ENCODE results near the gene MAGED2.
"Not testable (repeated sequence)": the region's sequence is repeated elsewhere in the genome, so short reads cannot be mapped to it uniquely, and the experiment has no call there.

The MAGED2 gene

DNA sequence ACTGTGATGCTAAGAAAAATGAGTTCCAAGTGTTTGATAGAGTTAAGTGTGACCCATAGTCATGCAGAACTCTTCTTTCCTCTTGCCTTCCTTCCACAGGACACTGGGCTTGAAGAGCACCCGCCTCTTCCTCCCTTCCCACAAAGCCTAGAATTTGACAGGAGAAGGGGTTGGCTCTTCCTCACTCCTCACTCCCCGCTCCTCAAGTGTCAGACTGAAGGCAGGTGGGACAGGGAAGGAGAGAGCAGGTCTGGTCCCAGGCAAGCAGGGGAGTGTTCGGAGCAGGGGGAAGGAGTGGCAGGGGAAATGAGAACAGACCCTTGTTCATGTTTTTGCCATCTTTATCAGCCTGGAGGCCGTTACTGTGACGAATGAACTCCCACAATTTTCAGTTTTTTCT lies 10.7 kb downstream of the MAGED2 start:
- no peak for DNase-seq

- no peak for DNase-seq
Observed at GRCh38 chrX:54819201-54819600, 11.7 kb downstream of the MAGED2 start.

DNA sequence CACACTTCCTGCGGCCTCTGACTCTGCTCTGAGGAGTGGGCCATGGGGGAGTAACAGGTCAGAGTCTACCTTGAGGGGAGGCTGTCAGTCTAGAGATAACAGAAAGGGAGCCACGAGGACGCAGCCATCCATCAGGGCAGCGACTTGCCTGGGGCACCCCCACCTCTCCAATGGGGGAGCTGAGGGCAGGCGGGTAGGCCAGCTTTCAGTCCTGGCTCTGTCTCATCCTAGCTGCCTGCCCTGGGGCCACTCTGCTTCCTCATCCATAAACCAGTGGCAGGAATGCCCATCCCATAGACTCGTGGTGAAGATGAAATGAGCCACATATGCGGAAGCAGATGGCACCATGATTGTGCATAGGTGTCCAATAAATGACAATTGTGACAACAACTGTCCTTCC lies 13.2 kb downstream of the MAGED2 start:
- no peak for DNase-seq

GRCh38 chrX:54821310-54821709 lies 13.8 kb downstream of the MAGED2 start:
- DNase-seq: no peak

GRCh38 chrX:54824195-54824594 lies 16.6 kb downstream of the MAGED2 start:
- DNase-seq: no peak

DNA sequence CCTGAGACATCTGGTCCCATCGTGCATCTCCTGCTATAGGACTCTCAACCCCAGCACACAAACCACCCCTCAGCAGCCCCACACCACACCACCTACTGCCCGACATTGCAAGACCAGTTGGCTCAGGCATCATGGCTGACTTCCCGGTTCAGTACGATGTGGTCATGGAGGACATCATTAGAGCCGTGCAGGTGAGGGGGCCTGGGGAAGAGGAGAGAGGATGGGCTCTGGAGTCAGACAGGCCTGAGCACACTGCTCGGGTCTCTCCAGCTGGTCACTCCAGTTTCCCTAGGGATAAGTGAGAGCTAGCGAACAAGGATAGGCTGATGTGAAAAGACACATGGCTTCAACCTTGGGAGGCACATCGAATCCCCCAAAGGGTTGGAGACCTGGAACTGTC lies 17.2 kb downstream of the MAGED2 start:
- no peak for DNase-seq

GRCh38 chrX:54825716-54826438 lies 18.3 kb downstream of the MAGED2 start:
- no peak for DNase-seq

GRCh38 chrX:54826598-54826997 lies 19.1 kb downstream of the MAGED2 start:
- DNase-seq: no peak

DNA sequence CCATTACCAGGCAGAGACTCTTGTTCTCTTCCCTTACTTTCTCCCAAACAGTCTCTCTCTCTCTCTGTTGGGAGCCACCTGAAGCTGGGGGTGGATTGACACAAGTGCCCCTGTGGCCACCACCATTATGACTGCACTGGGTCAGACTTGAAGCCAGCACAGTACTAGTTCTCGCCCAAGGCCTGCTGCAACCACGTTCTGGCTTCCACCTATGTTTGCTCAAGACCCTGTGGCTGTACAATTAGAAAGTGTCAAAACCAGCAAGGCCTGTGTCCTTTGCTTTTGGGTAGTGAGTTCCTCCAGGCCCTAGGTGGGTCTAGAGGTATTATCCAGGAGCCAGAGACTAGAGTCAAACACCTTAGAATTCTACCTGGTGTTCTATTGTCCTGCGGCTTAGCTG lies 31.0 kb downstream of the MAGED2 start:
- DNase-seq: no peak

DNA sequence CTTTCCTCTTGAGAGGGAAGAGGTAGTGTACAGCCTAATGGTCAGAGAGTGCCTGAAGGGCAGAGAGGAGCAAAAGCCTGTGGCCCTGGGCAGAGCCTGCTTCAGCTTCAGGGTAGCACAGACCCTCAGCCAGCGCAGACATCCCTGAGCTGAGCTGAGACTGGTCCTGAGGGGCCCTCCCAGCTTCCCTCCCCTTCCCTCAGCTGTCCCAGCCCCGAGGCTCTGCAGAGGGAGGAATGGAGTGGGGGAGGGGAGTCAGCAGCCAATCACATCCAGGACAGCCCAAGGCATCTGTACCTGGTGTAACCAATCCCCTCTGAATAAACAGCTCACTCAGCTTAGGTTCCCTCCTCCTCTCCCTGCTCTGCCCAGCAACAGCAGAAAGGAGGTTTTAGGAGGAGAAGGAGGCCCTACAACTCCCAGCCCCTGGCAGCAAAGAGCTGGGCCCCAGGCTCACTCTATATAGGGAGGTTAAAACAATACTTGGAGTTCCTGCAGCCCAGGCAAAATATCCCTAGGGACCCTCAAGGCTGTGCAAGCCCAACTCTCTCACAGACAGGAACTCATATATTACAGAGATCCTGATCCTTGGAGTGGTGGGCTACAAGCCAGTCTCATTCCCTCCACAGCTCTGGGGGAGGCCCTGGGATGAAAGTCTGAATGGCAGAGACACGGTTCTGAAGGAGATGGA lies 33.8 kb downstream of the MAGED2 start:
- peak; percentile 85 for DNase-seq

GRCh38 chrX:54842607-54843006 lies 35.1 kb downstream of the MAGED2 start:
- no peak for DNase-seq

DNA sequence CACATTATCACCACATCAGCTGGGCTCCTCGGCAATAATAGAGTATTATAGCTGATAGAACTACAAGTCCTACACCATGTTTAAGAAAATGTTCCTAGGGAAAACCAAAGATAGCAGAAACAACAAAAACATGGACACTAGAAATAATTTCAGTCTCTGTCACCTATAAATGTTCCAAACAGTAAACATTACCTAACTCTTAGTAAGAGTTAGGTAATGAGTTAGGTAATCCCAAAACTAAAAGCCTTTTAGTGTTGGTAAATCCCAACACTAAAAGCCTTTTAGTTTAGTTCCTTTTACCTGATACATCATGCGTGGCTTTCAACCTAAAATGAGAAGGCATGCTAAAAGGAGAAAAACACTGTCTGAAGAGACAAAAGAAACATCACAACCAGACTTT lies 35.5 kb downstream of the MAGED2 start:
- no peak for DNase-seq

GRCh38 chrX:54847700-54848099 lies 40.2 kb downstream of the MAGED2 start:
- not testable (repeated sequence) for DNase-seq

GRCh38 chrX:54865208-54865607 lies 57.7 kb downstream of the MAGED2 start:
- no peak for DNase-seq
